MM.1S (cell line): ENCODE data around the gene AMOTL2.

ENCODE experiments used
- DNase-seq: peaks from one replicate; pipeline ENCODE4 v3.0.0-alpha.2; 2015
- H2AFZ ChIP-seq: fragments of 300-600 bp; sonication (generic); 2 replicates; pipeline ENCODE4 v1.6.0; 2016; ENCODE audit warnings: antibody characterized with exemption, low read length
- H3F3A ChIP-seq: fragments of 300-600 bp; sonication (generic); 2 replicates; pipeline ENCODE4 v1.6.1; 2016; ENCODE audit warnings: mild to moderate bottlenecking, antibody characterized with exemption, low read length, moderate library complexity, mixed read lengths; ENCODE audit not compliant: insufficient read depth
- H3K27ac ChIP-seq: fragments of 300-600 bp; sonication (generic); 2 replicates; pipeline ENCODE4 v1.5.1; 2016; ENCODE audit warnings: mild to moderate bottlenecking, low read length
- H3K27me3 ChIP-seq: fragments of 300-600 bp; sonication (generic); replicated peaks from 2 replicates; pipeline ENCODE4 v1.6.0; 2016; ENCODE audit warnings: low read length; ENCODE audit not compliant: insufficient read depth
- H3K36me3 ChIP-seq: fragments of 300-600 bp; sonication (generic); replicated peaks from 2 replicates; pipeline ENCODE4 v1.6.1; 2016; ENCODE audit warnings: mild to moderate bottlenecking, low read length, mixed read lengths; ENCODE audit not compliant: insufficient read depth
- H3K4me1 ChIP-seq: fragments of 300-600 bp; sonication (generic); 2 replicates; pipeline ENCODE4 v1.6.1; 2016; ENCODE audit warnings: low read length, mixed read lengths
- H3K4me2 ChIP-seq: fragments of 300-600 bp; sonication (generic); 2 replicates; pipeline ENCODE4 v1.6.0; 2016; ENCODE audit warnings: low read depth, low read length
- H3K4me3 ChIP-seq: fragments of 300-600 bp; sonication (generic); 2 replicates; pipeline ENCODE4 v1.5.1; 2016; ENCODE audit warnings: low read length, mixed read lengths
- H3K79me2 ChIP-seq: fragments of 300-600 bp; sonication (generic); 2 replicates; pipeline ENCODE4 v1.6.1; 2016; ENCODE audit warnings: mixed run types, low read length, mixed read lengths
- H3K9ac ChIP-seq: fragments of 300-600 bp; sonication (generic); 2 replicates; pipeline ENCODE4 v1.6.1; 2016; ENCODE audit warnings: low read length, mixed read lengths
- H3K9me2 ChIP-seq: fragments of 300-600 bp; sonication (generic); replicated peaks from 2 replicates; pipeline ENCODE4 v1.6.1; 2016; ENCODE audit warnings: mild to moderate bottlenecking, low read length, mixed read lengths; ENCODE audit not compliant: insufficient read depth
- H3K9me3 ChIP-seq: fragments of 300-600 bp; sonication (generic); replicated peaks from 2 replicates; pipeline ENCODE4 v1.6.1; 2016; ENCODE audit warnings: mild to moderate bottlenecking, low read length, mixed read lengths; ENCODE audit not compliant: insufficient read depth
- H4K20me1 ChIP-seq: fragments of 300-600 bp; sonication (generic); 2 replicates; pipeline ENCODE4 v1.6.1; 2016; ENCODE audit warnings: mild to moderate bottlenecking, low read length, moderate library complexity, mixed read lengths; ENCODE audit not compliant: insufficient read depth
- EZH2 ChIP-seq: fragments of 300-600 bp; sonication (generic); optimal IDR thresholded peaks from 2 replicates; pipeline ENCODE3; 2017; ENCODE audit warnings: low read depth, mild to moderate bottlenecking, antibody characterized with exemption, low read length, mixed read lengths
- EZH2phosphoT487 ChIP-seq: fragments of 300-600 bp; sonication (generic); IDR thresholded peaks from 2 replicates; pipeline ENCODE4 v1.6.1; 2018; ENCODE audit warnings: antibody characterized with exemption, low read length
- TF ChIP-seq, protein P1 (sequence below): fragments of 300-600 bp; sonication (generic); IDR thresholded peaks from 2 replicates; pipeline ENCODE4 v1.5.1; 2016; ENCODE audit warnings: antibody characterized with exemption, low read length, mixed read lengths

Gene AMOTL2

DNA sequence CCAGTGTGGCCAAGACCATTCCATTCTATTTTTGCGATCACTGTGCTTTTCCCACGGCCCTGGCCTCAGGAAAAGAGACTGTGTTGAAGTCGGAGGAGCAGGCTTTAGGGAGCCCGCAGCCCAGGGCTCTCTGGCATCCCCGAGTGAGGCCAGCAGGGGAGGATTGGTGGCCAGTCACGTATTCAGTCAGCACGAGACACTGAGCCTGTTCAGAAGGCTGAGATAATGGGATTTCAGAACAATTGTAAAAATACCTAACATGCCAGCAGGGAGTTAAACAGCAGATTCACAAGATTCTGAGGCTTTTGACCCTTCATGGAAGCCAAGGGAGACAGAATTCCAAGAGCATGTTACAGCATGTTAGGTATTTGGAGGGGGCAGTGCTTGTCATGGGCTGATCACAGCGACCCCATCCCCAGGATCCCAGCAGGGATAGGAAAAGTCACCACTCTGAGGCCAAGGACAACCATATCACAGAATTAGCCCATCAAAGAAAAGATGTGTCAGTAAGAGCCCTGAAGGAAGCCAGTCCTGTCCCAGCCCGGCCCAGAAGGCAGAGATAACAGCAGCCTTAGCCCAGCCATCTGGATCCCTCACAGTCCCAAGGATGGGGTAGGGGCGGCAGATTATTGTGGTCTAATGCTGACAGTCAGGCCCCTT, 40.6 kb downstream of the AMOTL2 start:
- Histone ChIP-seq H3K9ac (no peak overlapping the region), H3K36me3 (no peaks in the 10 kb centered on the region), H3K9me2 (no peaks in the 10 kb centered on the region), H3K4me3 (no peak overlapping the region), H3K27me3 (no peaks in the 10 kb centered on the region), H3K79me2 (no peaks in the 10 kb centered on the region), H2AFZ (no peak overlapping the region), H3K9me3 (no peaks in the 10 kb centered on the region), H3K27ac (no peak overlapping the region), H3K4me2 (no peak overlapping the region), H3K4me1 (no peaks in the 10 kb centered on the region), H3F3A (no peaks in the 10 kb centered on the region), H4K20me1 (no peaks in the 10 kb centered on the region)
- TF ChIP-seq EZH2 (no peak), EZH2phosphoT487 (no peak)
- TF ChIP-seq, protein P1, sequence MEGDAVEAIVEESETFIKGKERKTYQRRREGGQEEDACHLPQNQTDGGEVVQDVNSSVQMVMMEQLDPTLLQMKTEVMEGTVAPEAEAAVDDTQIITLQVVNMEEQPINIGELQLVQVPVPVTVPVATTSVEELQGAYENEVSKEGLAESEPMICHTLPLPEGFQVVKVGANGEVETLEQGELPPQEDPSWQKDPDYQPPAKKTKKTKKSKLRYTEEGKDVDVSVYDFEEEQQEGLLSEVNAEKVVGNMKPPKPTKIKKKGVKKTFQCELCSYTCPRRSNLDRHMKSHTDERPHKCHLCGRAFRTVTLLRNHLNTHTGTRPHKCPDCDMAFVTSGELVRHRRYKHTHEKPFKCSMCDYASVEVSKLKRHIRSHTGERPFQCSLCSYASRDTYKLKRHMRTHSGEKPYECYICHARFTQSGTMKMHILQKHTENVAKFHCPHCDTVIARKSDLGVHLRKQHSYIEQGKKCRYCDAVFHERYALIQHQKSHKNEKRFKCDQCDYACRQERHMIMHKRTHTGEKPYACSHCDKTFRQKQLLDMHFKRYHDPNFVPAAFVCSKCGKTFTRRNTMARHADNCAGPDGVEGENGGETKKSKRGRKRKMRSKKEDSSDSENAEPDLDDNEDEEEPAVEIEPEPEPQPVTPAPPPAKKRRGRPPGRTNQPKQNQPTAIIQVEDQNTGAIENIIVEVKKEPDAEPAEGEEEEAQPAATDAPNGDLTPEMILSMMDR, result no peak
- no peak for DNase-seq

DNA sequence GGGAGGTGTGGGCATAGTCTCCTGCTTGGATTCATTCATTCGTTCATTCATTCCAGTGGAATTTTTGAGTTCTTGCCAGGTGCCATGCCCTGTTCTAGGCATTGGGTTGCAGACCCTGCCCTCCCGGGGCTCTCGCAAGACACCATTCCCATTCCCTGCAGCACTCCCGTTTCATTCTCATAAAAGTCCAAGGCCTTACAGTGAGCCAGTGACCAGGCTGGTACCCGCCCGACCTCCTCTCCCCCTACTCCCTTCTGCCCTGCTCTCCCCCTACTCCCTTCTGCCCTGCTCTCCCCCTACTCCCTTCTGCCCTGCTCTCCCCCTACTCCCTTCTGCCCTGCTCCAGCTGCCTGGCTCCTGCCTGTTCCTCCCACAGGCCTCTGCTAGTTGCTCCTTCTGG, 41.9 kb downstream of the AMOTL2 start:
- no peak for DNase-seq
- H3K9me2 ChIP-seq, result no peaks in the 10 kb centered on the region
- H3K9ac ChIP-seq, result no peak overlapping the region
- H3K27me3 ChIP-seq, result no peaks in the 10 kb centered on the region
- no peak overlapping the region for H3K4me3 ChIP-seq
- no peaks in the 10 kb centered on the region for H4K20me1 ChIP-seq
- no peak overlapping the region for H3K27ac ChIP-seq
- no peak overlapping the region for H3K4me2 ChIP-seq
- no peaks in the 10 kb centered on the region for H3F3A ChIP-seq
- H3K36me3 ChIP-seq, result no peaks in the 10 kb centered on the region
- no peak for TF ChIP-seq EZH2
- TF ChIP-seq, protein P1, result no peak
- no peak for TF ChIP-seq EZH2phosphoT487
- H3K79me2 ChIP-seq, result no peaks in the 10 kb centered on the region
- H3K4me1 ChIP-seq, result no peaks in the 10 kb centered on the region
- no peaks in the 10 kb centered on the region for H3K9me3 ChIP-seq
- H2AFZ ChIP-seq, result no peak overlapping the region

DNA sequence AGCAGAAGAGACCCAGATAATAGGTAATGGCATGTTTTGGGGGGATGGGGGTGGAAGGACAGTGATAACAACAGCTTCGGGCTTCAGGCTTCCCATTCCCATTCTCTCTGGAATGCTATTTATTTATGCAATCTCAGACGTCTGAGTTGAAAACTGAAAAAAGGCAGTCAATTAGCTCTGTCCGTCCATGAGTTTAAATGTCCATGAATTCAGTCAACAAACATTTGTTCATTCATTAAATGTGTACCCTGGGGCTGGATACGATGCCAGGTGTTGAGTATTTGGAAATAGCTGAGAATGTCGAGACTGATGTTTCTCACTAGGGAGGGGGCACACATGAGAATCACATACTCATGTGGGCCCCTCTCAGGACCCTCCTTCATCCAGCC, 42.4 kb downstream of the AMOTL2 start:
- Histone ChIP-seq H3K4me1 (no peaks in the 10 kb centered on the region), H3K27me3 (no peaks in the 10 kb centered on the region), H3K79me2 (no peaks in the 10 kb centered on the region), H3K4me3 (no peak overlapping the region), H3K9me2 (no peaks in the 10 kb centered on the region), H3F3A (no peaks in the 10 kb centered on the region), H3K9ac (no peak overlapping the region), H3K27ac (no peak overlapping the region), H4K20me1 (no peaks in the 10 kb centered on the region), H3K36me3 (no peaks in the 10 kb centered on the region), H2AFZ (no peak overlapping the region), H3K9me3 (no peaks in the 10 kb centered on the region), H3K4me2 (no peak overlapping the region)
- TF ChIP-seq EZH2phosphoT487 (no peak), EZH2 (no peak)
- TF ChIP-seq, protein P1, result no peak
- no peak for DNase-seq
